ENCODE results near the gene PGAP6. TPM values are rescaled to one million over a fixed set of nuclear protein-coding genes. Genes with fewer than 3 reads are reported as not detected.

The PGAP6 gene
- total RNA-seq, 4 donors from 2014 or later: 18.3 to 43.5 (median 28.3) TPM

- TF ChIP-seq CTCF (IDR thresholded peaks at IDR 0.05; ENCODE audit: low read depth): no peak
These were observed 29.8 kb downstream of the PGAP6 start for GRCh38 chr16:351804-352520.

- no peak for TF ChIP-seq CTCF (IDR thresholded peaks at IDR 0.05; ENCODE audit: low read depth)
These were observed 31.6 kb downstream of the PGAP6 start for GRCh38 chr16:350203-350602.

- no peak for TF ChIP-seq CTCF (IDR thresholded peaks at IDR 0.05; ENCODE audit: low read depth)
These were observed 32.6 kb downstream of the PGAP6 start for GRCh38 chr16:349211-349610.

GRCh38 chr16:347203-347602 is 34.6 kb downstream of the PGAP6 start:
- TF ChIP-seq CTCF (IDR thresholded peaks at IDR 0.05; ENCODE audit: low read depth): no peak

- no peak for TF ChIP-seq CTCF (IDR thresholded peaks at IDR 0.05; ENCODE audit: low read depth)
These were observed 35.2 kb downstream of the PGAP6 start for GRCh38 chr16:346587-346986.

- TF ChIP-seq CTCF (IDR thresholded peaks at IDR 0.05; ENCODE audit: low read depth): no peak
These were observed 36.0 kb downstream of the PGAP6 start for GRCh38 chr16:345772-346171.

- TF ChIP-seq CTCF (IDR thresholded peaks at IDR 0.05; ENCODE audit: low read depth): no peak
These were observed 39.1 kb downstream of the PGAP6 start for GRCh38 chr16:342455-343213.
